ENCODE measurements around the gene GPC5.
A peak's percentile ranks its signal among the peaks of the same experiment; 100 is the strongest.

Gene GPC5

DNA sequence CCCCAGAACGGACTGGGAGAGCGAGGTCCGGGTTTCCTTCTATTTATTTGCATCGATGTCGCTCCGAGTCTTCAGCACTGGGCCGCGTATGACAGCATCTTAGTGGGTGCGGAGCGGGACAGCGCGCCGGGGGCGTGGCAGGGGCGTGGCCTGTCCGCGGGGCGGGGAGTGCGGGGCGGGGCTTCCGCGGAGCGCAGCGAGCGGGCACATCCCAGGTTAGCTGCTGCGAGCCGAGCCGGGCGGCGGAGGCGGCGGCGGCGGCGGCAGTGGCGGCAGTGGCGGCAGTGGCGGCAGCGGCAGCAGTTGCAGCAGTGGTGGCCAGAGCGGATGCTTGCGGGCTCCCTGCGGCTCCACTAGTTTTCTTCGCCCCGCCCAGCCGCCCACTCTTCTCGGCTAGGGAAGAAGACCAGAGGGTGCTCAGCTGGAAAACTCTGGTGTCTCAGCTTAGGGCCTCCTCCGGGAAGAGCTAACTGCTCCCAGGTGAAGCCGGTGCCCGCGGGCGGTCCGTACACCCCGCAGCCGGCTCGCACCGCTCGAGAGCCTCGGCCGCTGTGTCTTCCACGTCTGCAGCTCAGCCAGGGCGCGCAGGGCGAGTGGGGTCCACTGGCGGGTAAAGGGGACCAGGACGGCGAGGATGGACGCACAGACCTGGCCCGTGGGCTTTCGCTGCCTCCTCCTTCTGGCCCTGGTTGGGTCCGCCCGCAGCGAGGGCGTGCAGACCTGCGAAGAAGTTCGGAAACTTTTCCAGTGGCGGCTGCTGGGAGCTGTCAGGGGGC, at the start of gene GPC5:
GPC5 (plus strand) TSS at position 209 of the 776 bp plus-strand sequence.
- ChIA-PET POLR2A (no interaction called here), CTCF (interaction anchor here (1.3 to 1.5 kb wide), 2 partner anchors 8 to 10 kb away, joined by 5 to 6 read pairs; no protein-coding TSS in a partner anchor)
- H3K36me3 ChIP-seq (ENCODE audit: control insufficient read depth in 2 of 2, insufficient read depth in 1 of 2, low read length in 2 of 2) = no peaks in the 10 kb centered on the region
- peak within 1 kb of the TSS; percentile 71 for H3K4me3 ChIP-seq (ENCODE audit: low read depth, low read length)
- no peaks in the 10 kb centered on the region for H3K4me1 ChIP-seq (ENCODE audit: control insufficient read depth, insufficient read depth, low read length)
- no peak within 1 kb of the TSS for H3K27ac ChIP-seq (ENCODE audit: extremely low read depth, low read depth, low read length)
- H3K9me3 ChIP-seq (ENCODE audit: control insufficient read depth, insufficient read depth, low read depth, low read length) = no peaks in the 10 kb centered on the region
- TF ChIP-seq EGR2 (tag by site-specific recombination; IDR thresholded peaks at IDR 0.05; ENCODE audit: low read depth) (0 out of 2 replicates have a peak, but pooled peaks have one; percentile 6), SP2 (tag by site-specific recombination; IDR thresholded peaks at IDR 0.05) (peak; percentile 13; the same call in 1 of the 2 replicates), KLF10 (tag by site-specific recombination; IDR thresholded peaks at IDR 0.05) (peak; percentile 36; the same call in 1 of the 2 replicates), ZNF350 (tag by site-specific recombination; IDR thresholded peaks at IDR 0.05) (no peak), KLF1 (tag by site-specific recombination; IDR thresholded peaks at IDR 0.05) (no peak), KLF7 (tag by site-specific recombination; IDR thresholded peaks at IDR 0.05; ENCODE audit: borderline replicate concordance) (no peak), ZNF561 (tag by site-specific recombination; IDR thresholded peaks at IDR 0.05; ENCODE audit: borderline replicate concordance) (no peak), ZNF211 (tag by site-specific recombination; IDR thresholded peaks at IDR 0.05; ENCODE audit: low read depth) (no peak), ZBTB8A (tag by site-specific recombination; IDR thresholded peaks at IDR 0.05) (no peak), ZFP69B (tag by site-specific recombination; IDR thresholded peaks at IDR 0.05) (peak; percentile 40; the same call in 1 of the 2 replicates), ZNF610 (tag by site-specific recombination; IDR thresholded peaks at IDR 0.05; ENCODE audit: borderline replicate concordance) (no peak), TRIM28 (IDR thresholded peaks at IDR 0.05; ENCODE audit: borderline replicate concordance, low read length) (peak; percentile 22; the same call in 1 of the 2 replicates)
- TF ChIP-seq, protein P1, sequence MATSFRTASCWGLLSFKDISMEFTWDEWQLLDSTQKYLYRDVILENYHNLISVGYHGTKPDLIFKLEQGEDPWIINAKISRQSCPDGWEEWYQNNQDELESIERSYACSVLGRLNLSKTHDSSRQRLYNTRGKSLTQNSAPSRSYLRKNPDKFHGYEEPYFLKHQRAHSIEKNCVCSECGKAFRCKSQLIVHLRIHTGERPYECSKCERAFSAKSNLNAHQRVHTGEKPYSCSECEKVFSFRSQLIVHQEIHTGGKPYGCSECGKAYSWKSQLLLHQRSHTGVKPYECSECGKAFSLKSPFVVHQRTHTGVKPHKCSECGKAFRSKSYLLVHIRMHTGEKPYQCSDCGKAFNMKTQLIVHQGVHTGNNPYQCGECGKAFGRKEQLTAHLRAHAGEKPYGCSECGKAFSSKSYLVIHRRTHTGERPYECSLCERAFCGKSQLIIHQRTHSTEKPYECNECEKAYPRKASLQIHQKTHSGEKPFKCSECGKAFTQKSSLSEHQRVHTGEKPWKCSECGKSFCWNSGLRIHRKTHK (tag by site-specific recombination; IDR thresholded peaks at IDR 0.05) = no peak
- TF ChIP-seq, protein P2, sequence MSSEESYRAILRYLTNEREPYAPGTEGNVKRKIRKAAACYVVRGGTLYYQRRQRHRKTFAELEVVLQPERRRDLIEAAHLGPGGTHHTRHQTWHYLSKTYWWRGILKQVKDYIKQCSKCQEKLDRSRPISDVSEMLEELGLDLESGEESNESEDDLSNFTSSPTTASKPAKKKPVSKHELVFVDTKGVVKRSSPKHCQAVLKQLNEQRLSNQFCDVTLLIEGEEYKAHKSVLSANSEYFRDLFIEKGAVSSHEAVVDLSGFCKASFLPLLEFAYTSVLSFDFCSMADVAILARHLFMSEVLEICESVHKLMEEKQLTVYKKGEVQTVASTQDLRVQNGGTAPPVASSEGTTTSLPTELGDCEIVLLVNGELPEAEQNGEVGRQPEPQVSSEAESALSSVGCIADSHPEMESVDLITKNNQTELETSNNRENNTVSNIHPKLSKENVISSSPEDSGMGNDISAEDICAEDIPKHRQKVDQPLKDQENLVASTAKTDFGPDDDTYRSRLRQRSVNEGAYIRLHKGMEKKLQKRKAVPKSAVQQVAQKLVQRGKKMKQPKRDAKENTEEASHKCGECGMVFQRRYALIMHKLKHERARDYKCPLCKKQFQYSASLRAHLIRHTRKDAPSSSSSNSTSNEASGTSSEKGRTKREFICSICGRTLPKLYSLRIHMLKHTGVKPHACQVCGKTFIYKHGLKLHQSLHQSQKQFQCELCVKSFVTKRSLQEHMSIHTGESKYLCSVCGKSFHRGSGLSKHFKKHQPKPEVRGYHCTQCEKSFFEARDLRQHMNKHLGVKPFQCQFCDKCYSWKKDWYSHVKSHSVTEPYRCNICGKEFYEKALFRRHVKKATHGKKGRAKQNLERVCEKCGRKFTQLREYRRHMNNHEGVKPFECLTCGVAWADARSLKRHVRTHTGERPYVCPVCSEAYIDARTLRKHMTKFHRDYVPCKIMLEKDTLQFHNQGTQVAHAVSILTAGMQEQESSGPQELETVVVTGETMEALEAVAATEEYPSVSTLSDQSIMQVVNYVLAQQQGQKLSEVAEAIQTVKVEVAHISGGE (tag by site-specific recombination; conservative IDR thresholded peaks at IDR 0.05; ENCODE audit: low read depth) = 0 out of 2 replicates have a peak, but pooled peaks have one; percentile 14
- TF ChIP-seq, protein P3, sequence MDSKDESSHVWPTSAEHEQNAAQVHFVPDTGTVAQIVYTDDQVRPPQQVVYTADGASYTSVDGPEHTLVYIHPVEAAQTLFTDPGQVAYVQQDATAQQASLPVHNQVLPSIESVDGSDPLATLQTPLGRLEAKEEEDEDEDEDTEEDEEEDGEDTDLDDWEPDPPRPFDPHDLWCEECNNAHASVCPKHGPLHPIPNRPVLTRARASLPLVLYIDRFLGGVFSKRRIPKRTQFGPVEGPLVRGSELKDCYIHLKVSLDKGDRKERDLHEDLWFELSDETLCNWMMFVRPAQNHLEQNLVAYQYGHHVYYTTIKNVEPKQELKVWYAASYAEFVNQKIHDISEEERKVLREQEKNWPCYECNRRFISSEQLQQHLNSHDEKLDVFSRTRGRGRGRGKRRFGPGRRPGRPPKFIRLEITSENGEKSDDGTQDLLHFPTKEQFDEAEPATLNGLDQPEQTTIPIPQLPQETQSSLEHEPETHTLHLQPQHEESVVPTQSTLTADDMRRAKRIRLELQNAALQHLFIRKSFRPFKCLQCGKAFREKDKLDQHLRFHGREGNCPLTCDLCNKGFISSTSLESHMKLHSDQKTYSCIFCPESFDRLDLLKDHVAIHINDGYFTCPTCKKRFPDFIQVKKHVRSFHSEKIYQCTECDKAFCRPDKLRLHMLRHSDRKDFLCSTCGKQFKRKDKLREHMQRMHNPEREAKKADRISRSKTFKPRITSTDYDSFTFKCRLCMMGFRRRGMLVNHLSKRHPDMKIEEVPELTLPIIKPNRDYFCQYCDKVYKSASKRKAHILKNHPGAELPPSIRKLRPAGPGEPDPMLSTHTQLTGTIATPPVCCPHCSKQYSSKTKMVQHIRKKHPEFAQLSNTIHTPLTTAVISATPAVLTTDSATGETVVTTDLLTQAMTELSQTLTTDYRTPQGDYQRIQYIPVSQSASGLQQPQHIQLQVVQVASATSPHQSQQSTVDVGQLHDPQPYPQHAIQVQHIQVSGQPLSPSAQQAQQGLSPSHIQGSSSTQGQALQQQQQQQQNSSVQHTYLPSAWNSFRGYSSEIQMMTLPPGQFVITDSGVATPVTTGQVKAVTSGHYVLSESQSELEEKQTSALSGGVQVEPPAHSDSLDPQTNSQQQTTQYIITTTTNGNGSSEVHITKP (tag by site-specific recombination; IDR thresholded peaks at IDR 0.05) = peak; percentile 54
- TF ChIP-seq, protein P4, sequence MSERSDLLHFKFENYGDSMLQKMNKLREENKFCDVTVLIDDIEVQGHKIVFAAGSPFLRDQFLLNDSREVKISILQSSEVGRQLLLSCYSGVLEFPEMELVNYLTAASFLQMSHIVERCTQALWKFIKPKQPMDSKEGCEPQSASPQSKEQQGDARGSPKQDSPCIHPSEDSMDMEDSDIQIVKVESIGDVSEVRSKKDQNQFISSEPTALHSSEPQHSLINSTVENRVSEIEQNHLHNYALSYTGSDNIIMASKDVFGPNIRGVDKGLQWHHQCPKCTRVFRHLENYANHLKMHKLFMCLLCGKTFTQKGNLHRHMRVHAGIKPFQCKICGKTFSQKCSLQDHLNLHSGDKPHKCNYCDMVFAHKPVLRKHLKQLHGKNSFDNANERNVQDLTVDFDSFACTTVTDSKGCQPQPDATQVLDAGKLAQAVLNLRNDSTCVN (tag by site-specific recombination; optimal IDR thresholded peaks at IDR 0.05) = peak; percentile 42
- TF ChIP-seq, protein P5, sequence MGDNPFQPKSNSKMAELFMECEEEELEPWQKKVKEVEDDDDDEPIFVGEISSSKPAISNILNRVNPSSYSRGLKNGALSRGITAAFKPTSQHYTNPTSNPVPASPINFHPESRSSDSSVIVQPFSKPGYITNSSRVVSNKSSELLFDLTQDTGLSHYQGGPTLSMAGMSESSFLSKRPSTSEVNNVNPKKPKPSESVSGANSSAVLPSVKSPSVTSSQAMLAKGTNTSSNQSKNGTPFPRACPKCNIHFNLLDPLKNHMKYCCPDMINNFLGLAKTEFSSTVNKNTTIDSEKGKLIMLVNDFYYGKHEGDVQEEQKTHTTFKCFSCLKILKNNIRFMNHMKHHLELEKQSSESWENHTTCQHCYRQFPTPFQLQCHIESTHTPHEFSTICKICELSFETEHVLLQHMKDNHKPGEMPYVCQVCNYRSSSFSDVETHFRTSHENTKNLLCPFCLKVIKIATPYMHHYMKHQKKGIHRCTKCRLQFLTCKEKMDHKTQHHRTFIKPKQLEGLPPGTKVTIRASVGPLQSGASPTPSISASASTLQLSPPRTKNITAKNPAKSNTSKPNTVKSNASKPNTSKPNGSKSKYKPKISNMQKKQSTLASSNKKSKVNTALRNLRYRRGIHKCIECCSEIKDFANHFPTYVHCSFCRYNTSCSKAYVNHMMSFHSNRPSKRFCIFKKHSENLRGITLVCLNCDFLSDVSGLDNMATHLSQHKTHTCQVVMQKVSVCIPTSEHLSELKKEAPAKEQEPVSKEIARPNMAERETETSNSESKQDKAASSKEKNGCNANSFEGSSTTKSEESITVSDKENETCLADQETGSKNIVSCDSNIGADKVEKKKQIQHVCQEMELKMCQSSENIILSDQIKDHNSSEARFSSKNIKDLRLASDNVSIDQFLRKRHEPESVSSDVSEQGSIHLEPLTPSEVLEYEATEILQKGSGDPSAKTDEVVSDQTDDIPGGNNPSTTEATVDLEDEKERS (tag by site-specific recombination; IDR thresholded peaks at IDR 0.05) = no peak
- TF ChIP-seq, protein P6, sequence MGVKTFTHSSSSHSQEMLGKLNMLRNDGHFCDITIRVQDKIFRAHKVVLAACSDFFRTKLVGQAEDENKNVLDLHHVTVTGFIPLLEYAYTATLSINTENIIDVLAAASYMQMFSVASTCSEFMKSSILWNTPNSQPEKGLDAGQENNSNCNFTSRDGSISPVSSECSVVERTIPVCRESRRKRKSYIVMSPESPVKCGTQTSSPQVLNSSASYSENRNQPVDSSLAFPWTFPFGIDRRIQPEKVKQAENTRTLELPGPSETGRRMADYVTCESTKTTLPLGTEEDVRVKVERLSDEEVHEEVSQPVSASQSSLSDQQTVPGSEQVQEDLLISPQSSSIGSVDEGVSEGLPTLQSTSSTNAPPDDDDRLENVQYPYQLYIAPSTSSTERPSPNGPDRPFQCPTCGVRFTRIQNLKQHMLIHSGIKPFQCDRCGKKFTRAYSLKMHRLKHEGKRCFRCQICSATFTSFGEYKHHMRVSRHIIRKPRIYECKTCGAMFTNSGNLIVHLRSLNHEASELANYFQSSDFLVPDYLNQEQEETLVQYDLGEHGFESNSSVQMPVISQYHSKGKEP (tag by site-specific recombination; IDR thresholded peaks at IDR 0.05) = peak; percentile 90
- TF ChIP-seq, protein P7, sequence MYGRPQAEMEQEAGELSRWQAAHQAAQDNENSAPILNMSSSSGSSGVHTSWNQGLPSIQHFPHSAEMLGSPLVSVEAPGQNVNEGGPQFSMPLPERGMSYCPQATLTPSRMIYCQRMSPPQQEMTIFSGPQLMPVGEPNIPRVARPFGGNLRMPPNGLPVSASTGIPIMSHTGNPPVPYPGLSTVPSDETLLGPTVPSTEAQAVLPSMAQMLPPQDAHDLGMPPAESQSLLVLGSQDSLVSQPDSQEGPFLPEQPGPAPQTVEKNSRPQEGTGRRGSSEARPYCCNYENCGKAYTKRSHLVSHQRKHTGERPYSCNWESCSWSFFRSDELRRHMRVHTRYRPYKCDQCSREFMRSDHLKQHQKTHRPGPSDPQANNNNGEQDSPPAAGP (tag by site-specific recombination; IDR thresholded peaks at IDR 0.05) = no peak

All from HEK293 (cell line).